Activated T-cell treated with anti-CD3 and anti-CD28 coated beads, Interleukin-2, amount 50 U/mL, for 48 hours (primary cell): ENCODE results near the gene DYNC2H1.

Source experiments
- DNase-seq, 2 experiments: peaks; one replicate each; pipeline ENCODE4 v3.0.0-alpha.2; 2020

The DYNC2H1 gene

DNA sequence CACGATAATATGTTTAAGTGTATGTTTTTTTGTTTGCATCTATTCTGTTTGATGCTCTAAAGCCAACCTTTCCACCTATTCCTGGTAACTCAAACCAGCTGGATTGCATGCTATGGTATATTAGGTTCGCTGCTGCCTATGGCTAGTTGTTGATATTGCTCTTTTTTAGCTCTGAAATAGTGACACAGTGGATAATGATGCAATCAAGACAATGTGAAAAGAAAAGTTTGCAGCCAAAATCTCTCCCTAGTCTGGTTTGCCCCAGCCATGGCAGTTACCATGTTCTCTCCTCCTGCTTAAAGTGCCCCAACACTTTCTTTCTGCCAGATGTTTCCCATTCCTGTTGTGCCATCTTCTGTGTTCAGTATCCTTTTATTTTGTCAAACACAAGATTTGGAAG is 269.7 kb downstream of the DYNC2H1 start:
- DNase-seq = no peak

DNA sequence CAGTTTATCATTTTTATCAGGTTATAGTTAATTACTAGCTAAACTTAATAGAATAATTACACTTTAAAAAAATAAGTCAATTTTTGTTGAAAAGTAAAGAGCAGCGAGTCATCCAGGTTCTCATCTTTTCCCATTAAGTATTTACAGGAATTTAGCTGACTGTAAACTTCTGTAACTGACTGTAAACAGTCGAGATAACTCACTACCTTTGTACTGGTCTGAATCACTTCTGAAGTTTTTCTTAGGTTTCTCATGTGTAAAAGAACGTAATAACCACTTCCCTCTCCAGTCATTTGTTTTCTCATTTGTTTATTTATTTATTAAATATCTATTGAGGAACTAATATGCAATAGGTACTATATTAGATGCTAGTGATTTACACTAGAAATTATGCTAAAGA is 270.8 kb downstream of the DYNC2H1 start:
- DNase-seq = no peak

DNA sequence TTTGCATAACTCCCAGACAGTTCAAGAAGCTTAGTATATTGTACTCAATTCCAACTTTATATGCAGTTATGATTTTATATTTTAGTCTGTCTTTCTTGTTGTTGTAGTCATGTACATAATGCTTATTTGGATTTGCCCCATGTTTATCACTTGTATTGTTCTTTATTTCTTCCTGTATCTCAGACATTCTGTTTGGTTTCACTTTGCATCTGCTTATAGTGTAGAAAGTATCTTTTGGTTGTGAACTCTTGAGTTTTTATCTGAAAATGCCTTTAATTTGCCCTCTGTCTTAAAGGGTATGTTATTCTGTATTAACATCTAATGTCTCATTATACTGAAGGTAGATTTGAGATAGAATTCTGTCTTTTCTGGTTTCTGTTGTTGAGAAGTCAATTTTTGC is 275.4 kb downstream of the DYNC2H1 start:
- no peak for DNase-seq

DNA sequence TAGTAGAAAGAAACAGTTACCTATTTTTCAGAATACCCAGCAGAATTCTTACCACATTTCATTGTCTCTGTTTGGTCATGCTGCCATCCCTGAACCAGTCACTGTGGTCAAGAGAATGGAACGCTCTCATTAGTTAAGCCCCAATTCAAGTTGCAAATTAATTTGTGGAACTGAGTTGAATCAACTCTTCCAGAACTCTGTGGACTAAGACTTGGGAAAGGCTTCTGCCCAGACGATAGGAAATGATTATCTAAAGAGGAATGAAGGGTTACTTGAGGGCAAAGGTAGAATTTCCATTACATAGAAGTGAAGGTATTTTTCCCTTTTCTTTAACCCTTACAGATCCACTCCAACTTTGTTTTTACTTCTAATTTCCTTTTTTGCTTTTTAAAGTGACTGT is 286.4 kb downstream of the DYNC2H1 start:
- no peak for DNase-seq

- no peak for DNase-seq
Observed at GRCh38 chr11:103396237-103396636, 287.0 kb downstream of the DYNC2H1 start.

DNA sequence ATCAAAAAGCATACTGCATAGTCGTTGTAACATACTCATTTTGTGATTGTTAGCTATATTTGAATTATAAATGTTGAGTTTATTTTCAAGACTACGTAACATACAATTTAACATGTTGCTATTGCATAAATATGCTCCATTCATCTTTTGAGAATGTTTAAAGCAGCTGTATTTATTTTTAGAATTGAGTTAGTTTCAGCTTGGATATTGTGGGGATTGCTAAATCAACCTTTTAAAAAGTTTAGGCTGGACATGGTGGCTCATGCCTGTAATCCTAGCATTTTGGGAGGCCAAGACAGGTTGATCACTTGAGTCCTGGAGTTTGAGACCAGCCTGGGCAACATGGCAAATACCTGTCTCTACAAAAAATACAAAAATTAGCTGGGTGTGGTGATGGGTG is 288.1 kb downstream of the DYNC2H1 start:
- no peak for DNase-seq

GRCh38 chr11:103398829-103399228 is 289.6 kb downstream of the DYNC2H1 start:
- no peak for DNase-seq

DNA sequence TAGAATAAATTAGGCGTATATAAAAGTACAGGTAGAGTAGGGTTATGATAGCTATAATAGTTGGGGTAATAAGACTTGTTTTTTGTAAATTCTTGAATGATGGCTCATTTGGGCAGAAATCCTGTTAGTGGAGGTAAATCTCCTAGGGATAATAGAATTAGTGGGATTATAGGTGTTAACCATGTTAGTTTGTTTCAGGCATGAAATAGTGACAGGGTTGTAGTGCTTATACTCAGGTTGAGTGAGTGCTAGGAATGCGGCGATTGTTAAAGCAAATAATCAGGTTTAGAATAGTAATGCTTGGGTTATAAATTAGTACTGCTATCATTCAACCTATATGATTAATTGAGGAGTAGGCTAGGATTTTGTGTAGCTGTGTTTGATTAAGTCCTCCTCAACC is 297.1 kb downstream of the DYNC2H1 start:
- no peak for DNase-seq

DNA sequence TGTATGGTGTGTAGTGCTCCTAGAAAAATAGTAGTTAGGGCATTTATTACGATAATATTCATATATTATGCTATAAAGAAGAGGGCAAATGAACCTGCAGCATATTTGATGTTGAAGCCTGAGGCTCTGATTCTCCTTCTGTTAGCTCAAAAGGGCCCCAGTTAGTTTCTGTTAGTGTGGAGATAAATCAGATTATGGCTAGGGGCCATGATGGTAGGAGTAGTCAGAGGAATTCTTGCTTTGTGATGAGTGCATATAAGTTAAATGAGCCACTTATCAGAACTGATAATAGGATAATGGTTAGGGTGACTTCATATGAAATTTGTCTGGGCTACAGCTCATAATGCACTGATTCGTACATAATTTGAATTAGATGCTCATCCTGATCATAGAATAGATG is 298.4 kb downstream of the DYNC2H1 start:
- DNase-seq = no peak

- DNase-seq = no peak
Observed at GRCh38 chr11:103413266-103413888, 304.2 kb downstream of the DYNC2H1 start.

DNA sequence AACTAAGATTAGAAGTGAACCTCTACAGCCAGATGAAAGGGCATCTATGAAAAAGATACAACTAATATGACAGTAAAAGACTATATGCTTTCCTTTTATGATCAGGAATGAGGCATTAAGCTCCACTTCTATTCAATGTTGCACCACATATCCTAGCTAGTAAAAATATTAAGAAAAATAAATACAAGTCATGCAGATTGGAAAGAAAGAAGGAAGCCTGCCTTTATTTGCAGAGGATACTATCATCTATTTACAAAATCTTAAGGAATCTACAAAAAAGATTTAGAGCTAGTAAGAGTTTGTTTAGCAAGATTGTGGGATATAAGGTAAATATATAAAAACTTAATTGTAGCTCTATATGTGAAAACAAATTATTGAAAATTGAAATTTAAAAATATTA is 308.8 kb downstream of the DYNC2H1 start:
- DNase-seq = no peak

- no peak for DNase-seq
Observed at GRCh38 chr11:103420593-103420992, 311.4 kb downstream of the DYNC2H1 start.

DNA sequence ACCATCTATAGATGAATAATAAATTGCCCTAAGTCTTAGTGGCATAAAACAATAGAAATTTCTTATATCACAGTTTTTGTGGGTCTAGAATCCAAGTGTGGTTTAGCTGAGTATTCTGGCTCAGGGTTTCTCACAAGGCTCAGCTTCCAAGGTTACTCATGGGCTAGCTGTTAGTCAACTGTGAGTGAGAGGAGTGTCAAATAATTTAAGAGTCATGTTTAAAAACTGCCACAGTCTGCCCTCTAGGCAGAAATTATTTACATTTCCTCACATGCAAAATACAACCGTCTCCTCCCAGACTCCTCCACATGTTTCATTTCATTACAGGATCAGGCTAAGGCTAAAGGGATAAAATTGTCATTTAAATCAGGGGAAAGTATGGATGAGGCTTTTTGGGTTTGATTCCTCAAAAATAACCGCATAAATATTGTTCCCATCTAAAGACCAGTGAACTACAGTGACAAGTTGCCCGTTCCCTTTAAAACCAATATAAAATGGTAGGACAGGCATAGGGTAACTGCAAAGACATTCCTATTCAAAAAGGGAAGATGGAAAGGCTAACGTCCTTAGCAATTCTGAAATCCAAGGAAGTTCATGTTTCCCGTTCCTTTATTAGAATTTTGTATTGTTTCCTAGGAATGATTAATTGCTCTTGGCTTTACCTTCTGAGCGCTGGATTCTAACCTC is 324.3 kb downstream of the DYNC2H1 start:
- DNase-seq = no peak

DNA sequence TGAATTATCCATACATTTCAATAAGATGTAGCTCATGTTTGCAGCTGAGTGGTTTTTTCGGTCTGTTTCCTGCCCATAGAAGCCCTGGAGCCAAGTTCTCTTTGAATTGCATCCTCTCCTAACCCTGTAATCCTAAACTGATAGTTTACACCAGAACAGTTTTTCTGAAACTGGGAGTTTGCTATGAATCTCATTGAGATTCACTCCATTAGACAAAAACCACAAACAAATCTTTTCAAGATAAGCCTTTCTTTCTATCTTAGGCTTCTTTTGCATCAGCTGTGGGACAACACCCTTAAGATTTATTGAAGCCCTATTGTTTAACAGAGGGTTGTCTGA is 324.8 kb downstream of the DYNC2H1 start:
- no peak for DNase-seq

DNA sequence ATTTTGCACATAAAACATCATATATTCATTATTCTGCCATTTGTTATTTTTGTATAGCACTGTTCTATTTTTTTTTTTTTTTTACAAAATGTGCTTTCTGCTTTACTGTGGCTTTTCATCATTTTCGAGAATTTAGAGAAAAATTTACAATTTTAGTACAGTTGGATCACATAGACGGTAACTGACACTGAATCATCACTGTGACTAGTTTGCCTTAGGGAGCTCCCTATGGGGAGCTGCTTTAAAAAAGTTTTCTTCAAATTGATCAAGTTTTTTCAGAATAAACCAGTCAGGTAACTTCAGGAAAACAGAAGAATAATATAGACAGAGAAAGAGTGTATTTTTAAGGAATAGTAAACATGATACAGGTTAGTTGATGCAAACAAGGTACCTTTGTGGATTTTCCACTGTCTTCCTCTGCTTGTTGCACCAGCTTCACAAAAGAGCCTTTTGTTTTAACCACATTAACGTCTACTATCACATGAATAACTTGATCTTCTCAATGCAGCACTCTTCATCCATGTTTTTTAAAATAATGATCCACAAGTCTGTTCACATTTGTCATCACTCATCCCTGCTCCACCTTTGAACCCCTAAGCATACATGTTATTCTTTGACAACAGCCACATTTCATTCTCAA is 327.0 kb downstream of the DYNC2H1 start:
- DNase-seq = no peak

GRCh38 chr11:103441021-103441420 is 331.8 kb downstream of the DYNC2H1 start:
- no peak for DNase-seq

DNA sequence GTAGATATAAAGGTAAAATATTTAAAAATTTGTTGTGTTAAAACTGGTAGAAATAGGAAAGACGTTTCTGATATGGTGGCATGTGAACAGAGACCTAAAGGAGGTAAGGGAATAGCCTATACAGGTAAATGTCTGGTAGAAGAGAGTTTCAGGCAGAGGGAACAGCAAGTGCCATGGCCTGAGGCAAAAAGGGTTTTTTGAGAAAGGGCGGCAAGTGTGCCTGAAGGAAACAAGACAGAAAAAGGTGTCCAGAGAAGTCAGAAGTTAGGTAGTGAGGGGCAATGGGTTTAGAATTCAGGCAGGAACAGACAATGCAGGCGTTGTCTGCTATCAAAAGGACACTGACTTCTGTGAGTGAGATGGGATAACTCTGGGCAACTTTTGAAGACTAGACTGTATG is 339.7 kb downstream of the DYNC2H1 start:
- no peak for DNase-seq

DNA sequence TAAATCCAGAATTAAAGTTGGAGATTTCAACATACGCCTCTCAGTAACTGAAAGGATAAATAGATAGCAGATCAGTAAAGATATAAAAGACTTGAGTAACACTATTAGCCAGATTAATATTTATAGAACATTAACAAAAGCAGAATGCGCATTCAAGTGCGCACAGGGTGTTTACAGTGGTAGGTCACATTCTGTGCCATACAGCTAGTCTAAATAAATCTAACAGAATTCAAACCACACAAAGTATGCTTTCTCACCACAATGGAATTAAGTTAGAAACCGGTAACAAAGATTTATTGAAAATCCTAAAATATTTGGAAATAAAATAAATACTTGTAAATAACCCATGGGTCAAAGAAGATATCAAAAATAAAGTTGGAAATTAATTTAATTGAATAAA is 341.0 kb downstream of the DYNC2H1 start:
- DNase-seq = no peak

- DNase-seq = no peak
Observed at GRCh38 chr11:103453126-103453525, 343.9 kb downstream of the DYNC2H1 start.

GRCh38 chr11:103453915-103454709 is 344.9 kb downstream of the DYNC2H1 start:
- DNase-seq = no peak

DNA sequence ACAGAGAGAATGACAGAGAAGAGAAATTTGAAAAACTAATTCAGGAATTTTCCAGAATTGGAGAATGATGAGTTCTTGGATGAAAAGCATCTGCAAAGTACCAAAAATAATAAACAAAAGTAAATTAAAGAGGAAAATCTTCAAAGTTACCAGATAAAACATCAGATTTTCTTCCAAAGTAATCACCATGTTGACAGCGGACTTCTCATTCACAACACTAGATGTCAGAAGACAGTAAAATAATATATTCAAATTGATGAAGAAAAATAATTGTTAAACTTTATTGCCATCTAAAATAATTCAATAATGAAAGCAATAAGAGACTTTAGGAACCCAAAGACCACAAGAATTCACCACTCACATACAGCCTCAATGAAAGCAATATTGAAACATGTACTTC is 355.2 kb downstream of the DYNC2H1 start:
- no peak for DNase-seq

- no peak for DNase-seq
Observed at GRCh38 chr11:103465555-103466140, 356.4 kb downstream of the DYNC2H1 start.

DNA sequence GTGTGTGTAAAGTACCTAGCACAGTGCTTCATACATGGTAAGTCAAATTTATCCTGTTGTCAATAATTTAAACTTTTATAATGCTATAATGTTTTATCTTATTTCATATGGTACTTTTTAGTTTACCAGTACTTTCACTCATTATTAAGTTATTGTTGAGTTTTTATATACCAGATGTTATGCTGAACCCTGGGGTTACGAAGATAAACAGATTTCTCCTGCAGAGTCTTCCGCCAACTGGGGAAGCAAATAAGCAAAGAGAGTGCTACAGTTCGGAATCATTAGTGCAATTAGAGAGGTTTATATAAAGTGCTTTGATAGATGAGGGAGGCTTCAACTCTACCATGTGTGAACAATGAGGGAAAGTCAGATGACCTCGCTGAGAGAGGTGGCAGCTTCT is 362.3 kb downstream of the DYNC2H1 start:
- no peak for DNase-seq
